GM10266 (cell line): ENCODE measurements around the gene SPHK2.
"Not testable (repeated sequence)": the region's sequence is repeated elsewhere in the genome, so short reads cannot be mapped to it uniquely, and the experiment has no call there.

Experiments
- DNase-seq: peaks from one replicate; pipeline ENCODE4 v3.0.0; 2012; ENCODE audit errors: extremely low spot score
- TF ChIP-seq, protein P1 (sequence below): IDR thresholded peaks from 2 replicates; pipeline ENCODE4 v1.5.1; 2012; ENCODE audit warnings: mild to moderate bottlenecking, low read depth; ENCODE audit not compliant: control insufficient read depth, insufficient read depth; ENCODE audit errors: missing control alignments

Gene SPHK2, protein sequence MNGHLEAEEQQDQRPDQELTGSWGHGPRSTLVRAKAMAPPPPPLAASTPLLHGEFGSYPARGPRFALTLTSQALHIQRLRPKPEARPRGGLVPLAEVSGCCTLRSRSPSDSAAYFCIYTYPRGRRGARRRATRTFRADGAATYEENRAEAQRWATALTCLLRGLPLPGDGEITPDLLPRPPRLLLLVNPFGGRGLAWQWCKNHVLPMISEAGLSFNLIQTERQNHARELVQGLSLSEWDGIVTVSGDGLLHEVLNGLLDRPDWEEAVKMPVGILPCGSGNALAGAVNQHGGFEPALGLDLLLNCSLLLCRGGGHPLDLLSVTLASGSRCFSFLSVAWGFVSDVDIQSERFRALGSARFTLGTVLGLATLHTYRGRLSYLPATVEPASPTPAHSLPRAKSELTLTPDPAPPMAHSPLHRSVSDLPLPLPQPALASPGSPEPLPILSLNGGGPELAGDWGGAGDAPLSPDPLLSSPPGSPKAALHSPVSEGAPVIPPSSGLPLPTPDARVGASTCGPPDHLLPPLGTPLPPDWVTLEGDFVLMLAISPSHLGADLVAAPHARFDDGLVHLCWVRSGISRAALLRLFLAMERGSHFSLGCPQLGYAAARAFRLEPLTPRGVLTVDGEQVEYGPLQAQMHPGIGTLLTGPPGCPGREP

DNA sequence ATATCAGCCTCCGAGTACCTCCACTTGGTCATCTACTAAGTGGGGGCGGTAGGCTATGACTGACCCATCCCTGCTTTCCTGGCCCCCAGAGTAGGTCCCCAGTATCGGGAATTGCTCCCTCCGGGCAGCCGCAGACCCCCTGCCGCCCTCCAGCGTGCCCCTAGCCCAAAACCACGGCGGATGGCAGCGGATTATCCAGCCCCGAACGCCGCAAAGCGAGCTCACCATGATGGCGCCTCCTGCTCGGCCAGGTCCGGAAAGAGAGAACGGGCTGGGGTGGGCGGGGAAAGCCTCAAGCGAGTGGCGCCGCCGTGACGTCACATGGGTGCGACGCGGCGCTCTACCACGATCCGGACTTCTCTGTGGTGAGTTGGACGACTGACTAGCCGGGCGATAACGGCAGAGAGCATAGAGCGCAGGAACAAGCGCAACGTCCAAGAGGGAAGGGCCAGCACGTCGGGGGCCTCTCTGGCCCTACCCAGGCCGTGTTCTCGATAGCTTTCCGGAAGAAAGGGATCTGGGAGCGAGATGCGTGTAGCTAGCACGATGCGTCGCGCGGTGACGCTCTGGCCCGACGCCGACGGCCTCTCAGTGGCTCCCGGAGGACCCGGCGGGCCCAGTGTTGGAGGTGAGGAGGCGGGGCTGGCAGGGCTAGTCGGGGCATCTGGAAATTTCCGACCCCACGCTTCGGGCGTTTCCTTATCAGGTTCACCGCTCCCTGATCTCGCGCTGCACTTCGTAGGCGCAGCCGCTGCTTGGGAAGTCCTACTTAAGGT is at the start of gene SPHK2, which contains the start of gene RPL18:
Gene SPHK2, plus strand, starts transcription at position 591 of the 776 bp plus-strand sequence. CDS start 1,009 bp downstream, outside the sequence.
Gene RPL18, minus strand, starts transcription at position 263 of the 776 bp plus-strand sequence. Its CDS starts 35 bp downstream, at position 228.
- DNase-seq, result peak; percentile 98
- TF ChIP-seq, protein P1, sequence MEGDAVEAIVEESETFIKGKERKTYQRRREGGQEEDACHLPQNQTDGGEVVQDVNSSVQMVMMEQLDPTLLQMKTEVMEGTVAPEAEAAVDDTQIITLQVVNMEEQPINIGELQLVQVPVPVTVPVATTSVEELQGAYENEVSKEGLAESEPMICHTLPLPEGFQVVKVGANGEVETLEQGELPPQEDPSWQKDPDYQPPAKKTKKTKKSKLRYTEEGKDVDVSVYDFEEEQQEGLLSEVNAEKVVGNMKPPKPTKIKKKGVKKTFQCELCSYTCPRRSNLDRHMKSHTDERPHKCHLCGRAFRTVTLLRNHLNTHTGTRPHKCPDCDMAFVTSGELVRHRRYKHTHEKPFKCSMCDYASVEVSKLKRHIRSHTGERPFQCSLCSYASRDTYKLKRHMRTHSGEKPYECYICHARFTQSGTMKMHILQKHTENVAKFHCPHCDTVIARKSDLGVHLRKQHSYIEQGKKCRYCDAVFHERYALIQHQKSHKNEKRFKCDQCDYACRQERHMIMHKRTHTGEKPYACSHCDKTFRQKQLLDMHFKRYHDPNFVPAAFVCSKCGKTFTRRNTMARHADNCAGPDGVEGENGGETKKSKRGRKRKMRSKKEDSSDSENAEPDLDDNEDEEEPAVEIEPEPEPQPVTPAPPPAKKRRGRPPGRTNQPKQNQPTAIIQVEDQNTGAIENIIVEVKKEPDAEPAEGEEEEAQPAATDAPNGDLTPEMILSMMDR, result no peak

DNA sequence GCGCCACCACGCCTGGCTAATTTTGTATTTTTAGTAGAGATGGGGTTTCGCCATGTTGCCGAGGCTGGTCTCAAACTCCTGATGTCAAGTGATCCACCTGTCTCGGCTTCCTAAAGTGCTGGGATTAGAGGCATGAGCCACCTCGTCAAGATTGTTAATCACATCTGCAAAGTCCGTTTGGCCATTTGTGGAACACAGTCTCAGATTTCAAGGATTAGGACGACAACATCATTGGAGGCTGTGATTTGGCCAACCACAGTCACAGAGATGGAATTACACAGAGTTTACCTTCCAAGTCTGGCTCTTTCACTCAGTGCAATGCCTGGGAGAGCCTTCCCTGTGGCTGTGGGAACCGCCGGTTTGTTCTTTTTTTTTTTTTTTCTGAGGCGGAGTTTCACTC is 49.5 kb upstream of the SPHK2 start:
- no peak for DNase-seq
- TF ChIP-seq, protein P1, result no peak

DNA sequence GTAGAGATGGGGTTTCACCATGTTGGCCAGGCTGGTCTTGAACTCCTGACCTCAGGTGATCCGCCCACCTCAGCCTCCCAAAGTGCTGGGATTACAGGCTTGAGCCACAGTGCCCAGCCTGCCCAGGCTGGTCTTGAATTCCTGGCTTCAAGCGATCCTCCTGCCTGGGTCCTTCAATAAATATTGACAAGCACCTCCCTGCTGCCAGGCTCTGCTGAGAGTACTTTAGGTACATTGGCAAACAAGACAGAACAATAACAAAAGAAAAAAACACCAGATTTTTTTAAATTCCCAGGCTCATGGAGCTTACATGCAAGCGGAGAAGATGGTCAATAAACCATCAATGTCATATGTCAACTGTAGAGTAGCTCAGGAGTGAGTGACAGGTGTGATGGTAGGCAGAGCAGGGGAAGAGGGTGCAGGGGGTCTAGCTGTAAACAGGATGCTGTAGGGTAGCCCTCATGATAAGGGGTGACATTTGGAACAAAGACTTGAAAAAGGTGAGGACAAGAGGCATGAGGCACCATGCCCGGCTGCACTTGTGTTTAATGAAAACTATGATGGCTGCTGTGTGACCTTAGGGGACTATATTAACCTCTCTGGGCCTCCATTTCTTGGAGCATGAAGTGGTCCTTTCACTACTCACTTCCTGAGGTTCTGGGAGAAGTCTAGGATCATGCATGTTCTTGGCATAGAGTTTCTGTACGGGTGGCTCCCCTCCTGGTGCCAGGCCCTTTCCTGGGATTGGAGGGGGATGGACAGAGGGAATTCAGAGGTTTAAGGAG is 47.7 kb upstream of the SPHK2 start:
- TF ChIP-seq, protein P1, result no peak
- DNase-seq, result no peak

DNA sequence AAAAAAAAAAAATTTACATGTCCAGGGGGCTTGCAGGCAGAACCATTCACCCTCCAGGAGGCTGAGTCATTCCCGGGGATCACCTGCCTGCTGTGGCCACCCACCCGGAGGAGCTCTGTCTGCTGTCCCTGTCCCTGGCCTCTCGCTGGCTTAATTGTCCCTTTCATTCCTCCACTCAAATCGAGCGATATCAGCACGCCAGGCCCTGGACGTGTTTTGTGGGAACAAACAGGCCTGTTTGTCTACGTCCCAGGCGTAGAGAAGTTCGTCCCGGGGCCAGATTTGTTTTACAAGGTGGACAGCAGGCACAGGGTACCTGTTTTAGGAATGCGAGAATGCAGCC is 46.2 kb upstream of the SPHK2 start:
- TF ChIP-seq, protein P1, result no peak

DNA sequence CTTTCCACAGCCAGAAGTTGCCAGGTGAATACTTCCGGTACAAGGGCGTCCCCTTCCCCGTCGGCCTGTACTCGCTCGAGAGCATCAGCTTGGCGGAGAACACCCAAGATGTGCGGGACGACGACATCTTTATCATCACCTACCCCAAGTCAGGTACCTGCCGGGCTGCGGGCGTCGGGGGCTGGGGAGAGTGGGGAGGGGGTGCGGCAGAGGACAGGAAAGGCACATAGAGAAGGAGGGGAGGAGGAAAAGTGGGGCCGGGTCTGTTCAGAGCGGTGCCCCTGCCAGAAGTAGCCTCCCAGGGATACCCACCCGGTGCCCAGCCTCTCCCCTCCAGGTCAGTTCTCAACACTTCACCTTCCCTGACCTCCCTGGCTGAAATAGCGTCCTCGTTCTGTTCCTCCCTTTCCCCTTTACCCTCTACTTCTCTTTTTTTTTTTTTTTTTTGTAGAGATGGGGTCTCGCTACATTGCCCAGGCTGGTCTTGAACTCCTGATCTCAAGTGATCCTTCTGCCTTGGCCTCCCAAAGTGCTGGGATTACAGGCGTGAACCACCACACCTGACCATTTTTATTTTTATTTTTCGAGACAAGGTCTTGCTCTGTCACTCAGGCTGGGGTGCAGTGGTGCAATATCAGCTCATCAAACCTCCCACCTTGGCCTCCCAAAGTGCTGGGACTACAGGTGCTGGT is 43.2 kb upstream of the SPHK2 start:
- no peak for DNase-seq
- TF ChIP-seq, protein P1, result no peak

More for the DNA sequence above, 46.2 kb upstream of the SPHK2 start:
- no peak for DNase-seq

DNA sequence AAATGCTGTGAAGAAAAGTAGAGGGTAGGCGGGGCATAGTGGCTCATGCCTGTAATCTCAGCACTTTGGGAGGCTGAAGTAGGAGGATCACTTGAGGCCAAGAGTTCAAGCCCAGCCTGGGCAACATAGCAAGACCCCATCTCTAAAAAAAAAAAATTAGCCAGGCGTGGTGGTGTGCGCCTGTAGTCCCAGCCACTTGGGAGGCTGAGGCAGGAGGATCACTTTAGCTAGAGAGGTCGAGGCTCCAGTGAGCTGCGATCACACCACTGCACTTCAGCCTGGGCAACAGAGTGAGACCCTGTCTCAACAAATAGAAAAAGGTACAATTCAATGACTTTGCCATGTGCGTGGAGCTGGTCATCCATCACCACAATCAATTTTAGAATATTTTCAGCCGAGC is 41.4 kb upstream of the SPHK2 start:
- DNase-seq, result not testable (repeated sequence)

DNA sequence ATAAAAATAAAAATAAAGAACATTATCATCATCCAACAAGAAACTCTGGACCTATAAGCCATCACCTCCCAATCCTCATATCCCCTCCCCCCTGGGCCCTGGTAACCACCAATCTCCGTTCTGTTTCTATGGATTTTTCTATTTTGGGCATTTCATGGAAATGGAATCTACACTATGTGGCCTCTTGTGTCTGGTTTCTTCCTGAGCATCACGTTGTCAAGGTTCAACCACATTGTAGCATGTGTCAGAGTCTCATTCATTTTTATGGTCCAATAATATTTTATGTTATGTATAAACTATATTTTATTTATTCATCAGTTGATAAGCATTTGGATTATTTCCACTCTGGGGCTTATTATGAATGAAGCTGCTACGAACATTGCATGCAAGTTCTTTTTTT is 40.4 kb upstream of the SPHK2 start:
- DNase-seq, result no peak
- TF ChIP-seq, protein P1, result no peak
